IMR-90 (cell line): ENCODE measurements around the gene ZNF888. TPM values are rescaled to one million over a fixed set of nuclear protein-coding genes. Genes with fewer than 3 reads are reported as not detected.

Source experiments
- ATAC-seq: fragments of 200-7000 bp; cut with Tn5 transposase; 2 replicates; pipeline ENCODE4 v1.9.1; 2020; ENCODE audit warnings: low read depth, mild to moderate bottlenecking, moderate library complexity
- BruUV-seq: library from RNA; stranded (reverse); fragments of 400-500 nt; replicated peaks from 2 replicates; lab custom pipeline; 2021; lab: Mats Ljungman, UMichigan
- CTCF ChIA-PET: fragments of 300-600 bp; formaldehyde crosslinking; extraction: SDS; loops from one replicate; lab custom pipeline; 2021; ENCODE audit warnings: antibody characterized with exemption; lab: Yijun Ruan, JAX
- POLR2A ChIA-PET: fragments of 300-600 bp; sonication (Branson Sonifier 250); formaldehyde crosslinking; loops from one replicate; lab custom pipeline; 2022; ENCODE audit warnings: antibody characterized with exemption; ENCODE audit not compliant: unreplicated experiment; lab: Charles Lee
- DNase-seq: peaks from one replicate; pipeline ENCODE4 v3.0.0; 2013
- H2AFZ ChIP-seq: replicated peaks from 2 replicates; pipeline ENCODE3; 2013; ENCODE audit warnings: low read length, mild to moderate bottlenecking; ENCODE audit not compliant: poor library complexity
- H2AK5ac ChIP-seq: 2 replicates; pipeline ENCODE4 v1.6.1; 2013; ENCODE audit warnings: low read depth, low read length, inconsistent platforms
- H2AK9ac ChIP-seq: replicated peaks from 2 replicates; pipeline ENCODE3; 2013; ENCODE audit warnings: mild to moderate bottlenecking, low read depth, low read length, moderate library complexity; ENCODE audit not compliant: poor library complexity
- H2BK120ac ChIP-seq: 2 replicates; pipeline ENCODE4 v1.6.1; 2013; ENCODE audit warnings: low read depth, low read length, inconsistent platforms
- H2BK15ac ChIP-seq: 3 replicates; pipeline ENCODE4 v1.6.1; 2013; ENCODE audit warnings: low read depth, low read length, inconsistent platforms
- H2BK20ac ChIP-seq: 2 replicates; pipeline ENCODE4 v1.6.1; 2013; ENCODE audit warnings: low read depth, mild to moderate bottlenecking, inconsistent platforms, low read length, moderate library complexity
- H2BK5ac ChIP-seq: 2 replicates; pipeline ENCODE4 v1.6.1; 2013; ENCODE audit warnings: mild to moderate bottlenecking, low read depth, low read length, inconsistent platforms; ENCODE audit not compliant: poor library complexity, severe bottlenecking
- H3K14ac ChIP-seq: replicated peaks from 2 replicates; pipeline ENCODE4 v1.6.1; 2013; ENCODE audit warnings: low read depth, low read length, inconsistent platforms
- H3K18ac ChIP-seq: 2 replicates; pipeline ENCODE4 v1.6.1; 2013; ENCODE audit warnings: low read depth, low read length, control low read depth
- H3K23ac ChIP-seq: 2 replicates; pipeline ENCODE4 v1.6.1; 2013; ENCODE audit warnings: low read depth, low read length, inconsistent platforms
- H3K27ac ChIP-seq: 2 replicates; pipeline ENCODE4 v1.5.1; 2013; ENCODE audit warnings: mild to moderate bottlenecking, control low read depth, low read length; ENCODE audit not compliant: insufficient read depth
- H3K27me3 ChIP-seq: 2 replicates; pipeline ENCODE4 v1.6.1; 2013; ENCODE audit warnings: low read length; ENCODE audit not compliant: control insufficient read depth, insufficient read depth
- H3K36me3 ChIP-seq: 2 replicates; pipeline ENCODE4 v1.6.1; 2013; ENCODE audit warnings: low read length, mixed read lengths; ENCODE audit not compliant: control insufficient read depth, insufficient read depth
- H3K4ac ChIP-seq: 2 replicates; pipeline ENCODE4 v1.6.1; 2013; ENCODE audit warnings: low read depth, low read length, inconsistent platforms
- H3K4me1 ChIP-seq: 2 replicates; pipeline ENCODE4 v1.6.1; 2013; ENCODE audit warnings: low read length, mixed read lengths; ENCODE audit not compliant: control insufficient read depth, insufficient read depth
- H3K4me2 ChIP-seq: 2 replicates; pipeline ENCODE4 v1.6.1; 2013; ENCODE audit warnings: low read depth, mild to moderate bottlenecking, control low read depth, low read length, moderate library complexity
- H3K4me3 ChIP-seq: 2 replicates; pipeline ENCODE4 v1.5.1; 2013; ENCODE audit warnings: low read depth, mild to moderate bottlenecking, control low read depth, low read length, moderate library complexity; ENCODE audit not compliant: insufficient read depth
- H3K56ac ChIP-seq: 2 replicates; pipeline ENCODE4 v1.6.1; 2013; ENCODE audit warnings: low read length, inconsistent platforms; ENCODE audit not compliant: insufficient read depth; ENCODE audit errors: extremely low read depth
- H3K79me1 ChIP-seq, 2 experiments: 2 replicates each; pipeline ENCODE4 v1.6.1; 2013; ENCODE audit warnings: low read length in 2 of 2, inconsistent platforms in 1 of 2, low read depth in 1 of 2
- H3K9ac ChIP-seq: 2 replicates; pipeline ENCODE4 v1.6.1; 2013; ENCODE audit warnings: low read depth, low read length, control low read depth
- H3K9me1 ChIP-seq: 2 replicates; pipeline ENCODE4 v1.6.1; 2013; ENCODE audit warnings: low read length, inconsistent platforms; ENCODE audit not compliant: insufficient read depth
- H3K9me3 ChIP-seq: 2 replicates; pipeline ENCODE4 v1.6.1; 2013; ENCODE audit warnings: low read length; ENCODE audit not compliant: control insufficient read depth, insufficient read depth
- H4K20me1 ChIP-seq: 2 replicates; pipeline ENCODE4 v1.6.1; 2013; ENCODE audit warnings: low read length, inconsistent platforms; ENCODE audit not compliant: insufficient read depth
- H4K5ac ChIP-seq: 2 replicates; pipeline ENCODE4 v1.6.1; 2013; ENCODE audit warnings: mild to moderate bottlenecking, low read depth, low read length, control low read depth
- H4K8ac ChIP-seq, 2 experiments: 2 replicates each; pipeline ENCODE4 v1.6.1; 2013; ENCODE audit warnings: low read depth in 2 of 2, low read length in 2 of 2, control low read depth in 1 of 2, inconsistent platforms in 1 of 2
- H4K91ac ChIP-seq: 2 replicates; pipeline ENCODE4 v1.6.1; 2013; ENCODE audit warnings: low read depth, low read length, inconsistent platforms; ENCODE audit not compliant: insufficient read depth
- CHD1 ChIP-seq: IDR thresholded peaks from 2 replicates; pipeline ENCODE4 v1.6.1; 2012; ENCODE audit warnings: low read depth, low read length, improper control_type of control experiment
- MAFK ChIP-seq: IDR thresholded peaks from 2 replicates; pipeline ENCODE4 v1.6.1; 2012; ENCODE audit warnings: low read depth, low read length, improper control_type of control experiment
- MAZ ChIP-seq: IDR thresholded peaks from 2 replicates; pipeline ENCODE4 v1.6.1; 2012; ENCODE audit warnings: low read depth, mild to moderate bottlenecking, low read length, improper control_type of control experiment, moderate library complexity, borderline replicate concordance
- MXI1 ChIP-seq: IDR thresholded peaks from 2 replicates; pipeline ENCODE4 v1.6.1; 2012; ENCODE audit warnings: low read depth, mild to moderate bottlenecking, low read length, moderate library complexity, borderline replicate concordance
- NFE2L2 ChIP-seq: fragments of 150-350 bp; IDR thresholded peaks from 2 replicates; pipeline ENCODE4 v1.6.1; 2016; ENCODE audit warnings: low read depth, mild to moderate bottlenecking, low read length
- POLR2A ChIP-seq: IDR thresholded peaks from 2 replicates; pipeline ENCODE4 v1.6.1; 2012; ENCODE audit warnings: mild to moderate bottlenecking, low read depth, low read length
- RCOR1 ChIP-seq: IDR thresholded peaks from 2 replicates; pipeline ENCODE4 v1.6.1; 2012; ENCODE audit warnings: mild to moderate bottlenecking, low read length, improper control_type of control experiment; ENCODE audit not compliant: insufficient replicate concordance
- RFX5 ChIP-seq: IDR thresholded peaks from 2 replicates; pipeline ENCODE4 v1.8.0; 2012; ENCODE audit warnings: low read depth, mild to moderate bottlenecking, low read length, moderate library complexity
- SMC3 ChIP-seq: fragments of 150-350 bp; IDR thresholded peaks from 2 replicates; pipeline ENCODE4 v1.6.1; 2016; ENCODE audit warnings: low read depth, mild to moderate bottlenecking, antibody characterized with exemption, low read length, moderate library complexity
- WGBS, 2 experiments: methylation state at CpG; one replicate each; pipeline versions ENCODE4 v1.1.5 to v1.1.7; 2013; ENCODE audit warnings: missing lambda C conversion rate in 2 of 2; ENCODE audit not compliant: insufficient read length in 1 of 2; ENCODE audit errors: extremely low coverage in 2 of 2; 5-methylcytosine and 5-hydroxymethylcytosine counted together
- dilution Hi-C: fragments of 300-500 bp; cut with HindIII; formaldehyde crosslinking; loops from one replicate; pipeline ENCODE4 v1.14.3; 2018; ENCODE audit warnings: low sequenced_read_pairs; ENCODE audit not compliant: unreplicated experiment
- in situ Hi-C: fragments of 300-500 bp; cut with MboI; formaldehyde crosslinking; loops from 3 replicates; pipeline ENCODE4 v1.14.3; 2019; ENCODE audit warnings: low sequenced_read_pairs, inconsistent platforms, mixed read lengths
- intact Hi-C: fragments of 100-400 bp; cut with micrococcal nuclease; formaldehyde crosslinking; loops from 2 replicates; pipeline ENCODE4 v1.10.0; 2022
- polyA plus RNA-seq, 3 experiments: library from polyadenylated mRNA; depleted of rRNA; stranded (reverse); fragments of >200 nt; gene quantifications; 2 replicates each; pipeline ENCODE4 v1.2.3, GENCODE V29; 2012; ENCODE audit warnings: low replicate concordance in 1 of 3
- total RNA-seq: library from RNA; depleted of rRNA; stranded (reverse); fragments of >200 nt; gene quantifications from 2 replicates; pipeline ENCODE4 v1.2.3, GENCODE V29; 2012
- TF ChIP-seq, protein P1 (sequence below): fragments of 150-350 bp; IDR thresholded peaks from 2 replicates; pipeline ENCODE4 v1.6.1; 2016; ENCODE audit warnings: low read depth, mild to moderate bottlenecking, low read length, moderate library complexity, borderline replicate concordance

Gene ZNF888
- total and polyA plus RNA-seq, 2 of the 4 experiments (the other 2 are of a cell fraction) = 0.82 to 6.1 TPM

DNA sequence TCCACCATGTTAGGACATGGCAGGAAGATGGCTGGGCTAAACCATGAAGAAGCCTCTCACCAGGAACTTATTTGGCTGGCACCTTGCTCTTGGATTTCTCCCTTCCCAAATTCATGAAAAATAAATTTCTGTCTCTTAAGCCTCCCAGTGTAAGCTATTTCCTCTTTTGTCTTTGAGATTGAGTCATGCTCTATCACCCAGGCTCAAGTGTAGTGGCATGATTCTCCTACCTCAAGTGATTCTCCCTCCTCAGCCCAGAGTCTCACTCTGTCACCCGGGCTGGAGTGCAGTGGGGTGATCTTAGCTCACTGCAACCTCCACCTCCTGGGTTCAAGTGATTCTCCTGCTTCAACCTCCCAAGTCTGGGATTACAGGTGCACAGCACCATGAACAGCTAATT, 12.6 kb downstream of the ZNF888 start:
- H2BK5ac ChIP-seq = no peak overlapping the region
- no peak overlapping the region for H3K56ac ChIP-seq
- H3K4me3 ChIP-seq = no peak overlapping the region
- no peak overlapping the region for H4K5ac ChIP-seq
- H2AFZ ChIP-seq = no peak overlapping the region
- dilution Hi-C loops = no loop called here
- no peak overlapping the region for H4K91ac ChIP-seq
- H3K4ac ChIP-seq = no peak overlapping the region
- H3K9me3 ChIP-seq = no peaks in the 10 kb centered on the region; the same call in 1 of the 2 replicates
- H2AK9ac ChIP-seq = no peak overlapping the region
- H3K36me3 ChIP-seq = peaks cover 7% of the 10 kb centered on the region
- in situ Hi-C loops = no loop called here
- H3K18ac ChIP-seq = no peak overlapping the region
- H3K23ac ChIP-seq = no peak overlapping the region
- BruUV-seq = no TSS peak
- H3K9me1 ChIP-seq = no peaks in the 10 kb centered on the region
- ChIA-PET CTCF (no interaction called here), POLR2A (no interaction called here)
- no peak overlapping the region for H2BK15ac ChIP-seq
- no peak overlapping the region for H3K4me2 ChIP-seq
- no peaks in the 10 kb centered on the region for H4K20me1 ChIP-seq
- no CpG with 5 or more reads among the region's 1 CpG for WGBS, 2 experiments
- H2AK5ac ChIP-seq = no peak overlapping the region
- H3K27ac ChIP-seq = no peak overlapping the region
- no peaks in the 10 kb centered on the region for H3K79me1 ChIP-seq
- H3K4me1 ChIP-seq = no peaks in the 10 kb centered on the region
- TF ChIP-seq NFE2L2 (no peak), SMC3 (no peak), POLR2A (no peak), RCOR1 (no peak), CHD1 (no peak), MXI1 (no peak), MAZ (no peak), MAFK (no peak), RFX5 (no peak)
- TF ChIP-seq, protein P1, sequence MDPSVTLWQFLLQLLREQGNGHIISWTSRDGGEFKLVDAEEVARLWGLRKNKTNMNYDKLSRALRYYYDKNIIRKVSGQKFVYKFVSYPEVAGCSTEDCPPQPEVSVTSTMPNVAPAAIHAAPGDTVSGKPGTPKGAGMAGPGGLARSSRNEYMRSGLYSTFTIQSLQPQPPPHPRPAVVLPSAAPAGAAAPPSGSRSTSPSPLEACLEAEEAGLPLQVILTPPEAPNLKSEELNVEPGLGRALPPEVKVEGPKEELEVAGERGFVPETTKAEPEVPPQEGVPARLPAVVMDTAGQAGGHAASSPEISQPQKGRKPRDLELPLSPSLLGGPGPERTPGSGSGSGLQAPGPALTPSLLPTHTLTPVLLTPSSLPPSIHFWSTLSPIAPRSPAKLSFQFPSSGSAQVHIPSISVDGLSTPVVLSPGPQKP = no peak
- H2BK20ac ChIP-seq = no peak overlapping the region
- DNase-seq (no peak), ATAC-seq (no peak)
- H4K8ac ChIP-seq = no peak overlapping the region
- intact Hi-C loops = no loop called here
- H3K14ac ChIP-seq = no peak overlapping the region
- H3K9ac ChIP-seq = no peak overlapping the region
- no peak overlapping the region for H2BK120ac ChIP-seq
- no peaks in the 10 kb centered on the region for H3K27me3 ChIP-seq
